8988T (cell line): ENCODE results near the gene DAPL1.
"Not testable (repeated sequence)": the region's sequence is repeated elsewhere in the genome, so short reads cannot be mapped to it uniquely, and the experiment has no call there.

ENCODE experiments used
- DNase-seq: peaks from one replicate; pipeline ENCODE4 v3.0.0; 2011

DAPL1 gene

DNA sequence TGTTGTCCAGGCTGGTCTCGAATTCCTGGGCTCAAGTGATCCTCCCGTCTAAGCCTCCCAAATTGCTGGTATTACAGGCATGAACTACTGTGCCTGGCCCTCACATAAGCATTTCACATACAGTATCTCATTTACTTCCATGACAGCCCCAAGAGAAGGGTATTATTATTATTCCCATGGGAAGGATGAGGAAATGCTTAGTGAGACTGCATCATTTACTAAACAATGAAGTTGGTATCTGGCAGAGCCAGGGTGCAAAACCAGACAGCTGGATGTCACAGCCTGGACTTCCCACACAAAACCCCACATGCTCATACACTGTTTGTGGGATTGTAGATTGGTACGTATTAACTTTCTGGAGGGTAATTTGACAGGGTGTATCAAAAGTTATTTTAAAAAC lies 29.9 kb downstream of the DAPL1 start:
- DNase-seq, result no peak

GRCh38 chr2:158826965-158827364 lies 31.8 kb downstream of the DAPL1 start:
- DNase-seq, result no peak

DNA sequence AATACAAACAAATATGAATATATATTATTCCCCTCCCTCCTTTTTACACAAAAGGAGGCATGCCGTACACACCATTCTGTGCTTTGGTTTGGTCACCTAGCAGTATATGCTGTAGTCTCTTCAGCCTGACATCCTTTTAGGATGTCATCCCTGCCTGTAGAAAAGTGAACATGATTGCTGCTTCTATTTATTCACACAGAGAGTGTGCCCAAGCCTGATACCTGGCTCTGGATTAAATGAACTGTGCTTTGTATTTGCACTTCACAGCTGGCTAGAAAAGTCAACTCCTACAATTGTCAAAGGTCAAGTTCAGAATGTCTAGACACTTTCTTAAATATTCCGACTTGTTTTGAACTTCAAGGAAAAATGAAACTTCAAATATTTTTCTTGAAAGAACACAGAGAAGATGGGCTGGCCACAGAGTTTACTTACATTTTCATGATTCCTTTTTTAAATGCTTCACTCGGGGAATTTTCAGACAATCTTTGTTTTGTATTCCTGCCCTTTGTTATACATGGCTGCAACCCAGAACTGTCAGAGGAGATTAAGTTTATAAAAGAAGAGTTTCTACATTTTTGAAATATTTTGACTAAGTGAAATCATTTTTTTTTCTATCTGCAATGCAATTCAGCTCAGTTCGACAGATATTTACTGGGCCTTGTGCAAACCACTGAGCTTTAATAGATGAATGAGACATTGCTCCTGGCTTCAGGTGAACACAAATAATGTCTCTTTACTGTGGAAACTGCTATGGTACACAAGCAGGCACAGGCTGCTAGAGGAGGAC lies 33.5 kb downstream of the DAPL1 start:
- no peak for DNase-seq

DNA sequence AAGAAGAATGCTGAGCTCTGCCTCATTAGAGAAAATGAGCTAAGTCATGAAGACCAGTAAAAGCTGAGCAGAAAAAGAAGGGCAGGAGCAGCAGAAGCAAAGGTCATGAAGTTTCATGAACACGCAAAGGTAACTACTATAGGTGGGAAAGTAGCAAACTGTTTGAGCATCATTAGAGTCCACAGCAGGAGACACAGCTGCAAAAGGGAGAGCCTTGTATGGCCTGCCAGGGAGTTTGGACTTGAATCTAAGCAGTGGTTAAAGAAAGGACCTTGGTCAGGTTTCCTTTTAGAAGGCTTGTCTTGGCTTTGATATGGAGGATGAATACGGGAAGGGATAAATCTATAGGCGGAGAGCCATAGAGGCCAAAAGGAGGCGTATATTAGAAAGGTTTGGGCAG lies 34.0 kb downstream of the DAPL1 start:
- no peak for DNase-seq

DNA sequence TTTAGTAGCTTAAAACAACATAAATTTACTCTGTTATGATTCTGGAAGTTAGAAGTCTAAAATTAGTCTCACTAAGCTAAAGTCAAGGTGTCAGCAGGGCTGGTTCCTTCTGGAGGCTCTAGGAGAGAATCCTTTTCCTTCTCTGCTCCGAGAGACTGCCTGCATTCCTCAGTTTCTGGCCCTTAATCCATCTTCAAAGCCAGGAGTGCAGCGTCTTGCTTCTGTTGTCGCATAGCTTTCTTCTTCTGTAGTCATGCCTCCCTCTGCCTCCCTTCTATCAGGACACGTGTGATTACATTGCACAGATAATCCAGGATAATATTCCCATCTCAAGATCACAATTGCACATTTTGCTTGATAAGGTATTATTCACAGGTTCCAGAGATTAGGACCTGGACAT lies 35.1 kb downstream of the DAPL1 start:
- DNase-seq, result no peak

- DNase-seq, result no peak
These were observed 40.3 kb downstream of the DAPL1 start for GRCh38 chr2:158835431-158835830.

GRCh38 chr2:158837645-158838044 lies 42.5 kb downstream of the DAPL1 start:
- DNase-seq, result no peak

GRCh38 chr2:158841850-158842249 lies 46.7 kb downstream of the DAPL1 start:
- no peak for DNase-seq

- no peak for DNase-seq
These were observed 50.3 kb downstream of the DAPL1 start for GRCh38 chr2:158845444-158845843.

DNA sequence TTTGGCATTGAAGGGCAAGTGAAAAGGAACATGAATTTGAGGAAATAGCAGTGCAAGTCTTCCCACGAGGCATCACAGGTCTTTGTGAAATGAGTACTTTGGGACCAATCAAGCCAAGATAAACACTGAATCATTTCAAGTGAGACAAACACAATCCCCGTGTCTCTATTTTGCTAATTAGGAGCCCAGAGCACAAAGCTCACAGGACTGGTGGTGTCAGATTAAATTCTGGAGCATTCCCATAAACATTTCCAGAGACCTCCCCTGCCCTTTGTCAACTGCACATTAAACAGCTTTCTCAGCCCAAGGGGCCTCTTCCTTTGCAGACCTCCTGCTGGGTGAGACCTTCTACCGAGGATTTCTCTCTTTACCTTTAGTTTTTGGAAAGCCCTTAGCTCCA lies 50.7 kb downstream of the DAPL1 start:
- DNase-seq, result no peak

DNA sequence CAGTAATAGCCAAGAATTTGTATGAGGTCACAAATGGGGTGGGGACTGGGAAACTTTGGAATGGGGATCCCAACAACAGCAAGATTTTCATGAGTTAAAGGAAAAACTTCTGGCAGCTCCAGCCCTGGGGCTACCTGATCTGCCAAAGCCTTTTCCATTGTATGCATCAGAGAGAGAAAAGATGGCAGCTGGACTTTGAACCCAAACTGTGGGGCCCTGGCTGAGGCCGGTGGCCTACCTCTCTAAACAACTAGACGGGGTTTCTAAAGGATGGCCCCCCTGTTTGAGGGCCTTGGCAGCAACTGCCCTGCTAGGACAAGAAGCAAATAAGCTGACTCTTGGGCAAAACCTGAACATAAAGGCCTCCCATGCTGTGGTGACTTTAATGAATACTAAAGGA lies 52.4 kb downstream of the DAPL1 start:
- not testable (repeated sequence) for DNase-seq

- not testable (repeated sequence) for DNase-seq
These were observed 53.2 kb downstream of the DAPL1 start for GRCh38 chr2:158848031-158848970.

- not testable (repeated sequence) for DNase-seq
These were observed 65.1 kb downstream of the DAPL1 start for GRCh38 chr2:158860179-158860578.

- DNase-seq, result not testable (repeated sequence)
These were observed 66.5 kb downstream of the DAPL1 start for GRCh38 chr2:158861626-158862025.

- DNase-seq, result not testable (repeated sequence)
These were observed 70.4 kb downstream of the DAPL1 start for GRCh38 chr2:158865469-158865868.
